Lung (tissue), 12 donors: ENCODE data around the gene APOBEC2. TPM values are rescaled to one million over a fixed set of nuclear protein-coding genes. Genes with fewer than 3 reads are reported as not detected.

Experiments
- ATAC-seq: fragments of 200-7000 bp; cut with Tn5 transposase; one replicate; pipeline ENCODE4 v1.9.1; 2020; ENCODE audit warnings: moderate number of reproducible peaks; ENCODE audit not compliant: insufficient read depth, low FRiP score
- DNase-seq, 3 donors: peaks; one replicate each; pipeline ENCODE4 v3.0.0-alpha.2; 2013 to 2017
- H3K27ac ChIP-seq, 2 donors: one replicate each; pipeline ENCODE4 v1.5.1; 2013; ENCODE audit warnings: mild to moderate bottlenecking in 2 of 2, moderate library complexity in 2 of 2, control low read depth in 1 of 2, inconsistent platforms in 1 of 2, low read depth in 1 of 2, low read length in 1 of 2
- H3K27me3 ChIP-seq, 3 donors: one replicate each; pipeline ENCODE4 v1.5.1; 2013; ENCODE audit warnings: low read length in 2 of 3; ENCODE audit not compliant: control insufficient read depth in 3 of 3, insufficient read depth in 3 of 3
- H3K36me3 ChIP-seq, 4 donors: one replicate each; pipeline ENCODE4 v1.5.1; 2013; ENCODE audit warnings: low read length in 4 of 4, mild to moderate bottlenecking in 1 of 4, moderate library complexity in 1 of 4; ENCODE audit not compliant: control insufficient read depth in 4 of 4, insufficient read depth in 4 of 4
- H3K4me1 ChIP-seq, 5 donors: one replicate each; pipeline ENCODE4 v1.5.1; 2013; ENCODE audit warnings: low read length in 5 of 5, mild to moderate bottlenecking in 2 of 5, moderate library complexity in 1 of 5; ENCODE audit not compliant: control insufficient read depth in 5 of 5, insufficient read depth in 5 of 5
- H3K4me3 ChIP-seq: one replicate; pipeline ENCODE4 v1.5.1; 2013; ENCODE audit warnings: mild to moderate bottlenecking, control low read depth, moderate library complexity
- H3K9ac ChIP-seq, 2 donors: one replicate each; pipeline ENCODE4 v1.5.1; 2013; ENCODE audit warnings: low read length in 2 of 2, control low read depth in 1 of 2; ENCODE audit not compliant: insufficient read depth in 1 of 2
- H3K9me3 ChIP-seq, 4 donors: one replicate each; pipeline ENCODE4 v1.5.1; 2013; ENCODE audit warnings: low read length in 3 of 4, mild to moderate bottlenecking in 1 of 4, moderate library complexity in 1 of 4; ENCODE audit not compliant: control insufficient read depth in 4 of 4, insufficient read depth in 3 of 4
- CTCF ChIP-seq: IDR thresholded peaks from 2 replicates; pipeline ENCODE4 v1.5.1; 2012; ENCODE audit warnings: mild to moderate bottlenecking; ENCODE audit errors: control extremely low read depth, extremely low read depth
- WGBS, 2 donors: extraction: QIAGEN DNeasy Blood & Tissue Kit; methylation state at CpG; one replicate each; pipeline ENCODE4 v1.1.7; 2013; 5-methylcytosine and 5-hydroxymethylcytosine counted together
- polyA plus RNA-seq, 2 donors: library from polyadenylated mRNA; stranded (reverse); fragments of 200-250 nt; gene quantifications; one replicate each; pipeline ENCODE4 v1.2.1, GENCODE V29; 2013
- total RNA-seq, 2 donors: library from RNA; depleted of rRNA in 1 of 2; stranded (reverse); fragments of >200 nt in 1 of 2; gene quantifications; one replicate each; pipeline ENCODE4 v1.2.1, GENCODE V29; 2014 to 2021
- donor health status: control.
- donor health status: control.
- donor health status: Bipolar disorder and iron deficiency.
- donor health status: healthy.
- donor health status: DM: yes; HTN: yes; CAD: no.

APOBEC2 gene
- total and polyA plus RNA-seq, 4 donors: 0.10 to 0.51 (median 0.37) TPM

GRCh38 chr6:41025966-41026530, 27.0 kb upstream of the APOBEC2 start:
- DNase-seq (no peak), ATAC-seq (no peak)
- H3K9ac ChIP-seq: no peak overlapping the region
- peaks cover 0 to 23% (median 4%) of the 10 kb centered on the region in 5 donors for H3K4me1 ChIP-seq
- no peaks in the 10 kb centered on the region for H3K36me3 ChIP-seq
- 80 to 86% methylated on average over 3 of the region's 3 CpGs for WGBS, 2 donors
- H3K27me3 ChIP-seq: no peaks in the 10 kb centered on the region
- H3K9me3 ChIP-seq: no peaks in the 10 kb centered on the region
- no peak for TF ChIP-seq CTCF
- no peak overlapping the region for H3K4me3 ChIP-seq
- H3K27ac ChIP-seq: no peak overlapping the region

GRCh38 chr6:41027241-41027640, 25.8 kb upstream of the APOBEC2 start:
- ATAC-seq (no peak), DNase-seq (peak in 1 of 3 donors; percentile 25)
- H3K27me3 ChIP-seq: no peaks in the 10 kb centered on the region
- WGBS, 2 donors: 27 to 49% methylated on average over 4 of the region's 4 CpGs
- no peak overlapping the region for H3K27ac ChIP-seq
- no peaks in the 10 kb centered on the region for H3K36me3 ChIP-seq
- TF ChIP-seq CTCF: no peak
- peak overlapping the region; percentile 64 to 65 for H3K9ac ChIP-seq
- H3K4me3 ChIP-seq: no peak overlapping the region
- H3K9me3 ChIP-seq: no peaks in the 10 kb centered on the region
- peaks cover 0 to 23% (median 4%) of the 10 kb centered on the region in 5 donors for H3K4me1 ChIP-seq

GRCh38 chr6:41027799-41028560, 25.0 kb upstream of the APOBEC2 start:
- TF ChIP-seq CTCF: peak; percentile 98
- H3K36me3 ChIP-seq: no peaks in the 10 kb centered on the region
- ATAC-seq (peak; percentile 94), DNase-seq (peak; percentile 89 to 90 (median 89))
- no peaks in the 10 kb centered on the region for H3K27me3 ChIP-seq
- H3K4me3 ChIP-seq: peak overlapping the region; percentile 11
- H3K27ac ChIP-seq: peak overlapping the region; percentile 29 to 58
- H3K4me1 ChIP-seq: peaks cover 0 to 23% (median 4%) of the 10 kb centered on the region in 5 donors
- peak overlapping the region; percentile 64 to 65 for H3K9ac ChIP-seq
- no peaks in the 10 kb centered on the region for H3K9me3 ChIP-seq
- 2 to 3% methylated on average over 41 to 45 of the region's 45 CpGs for WGBS, 2 donors
